ENCODE measurements around the gene HHIPL1. TPM values are rescaled to one million over a fixed set of nuclear protein-coding genes. Genes with fewer than 3 reads are reported as not detected.

The HHIPL1 gene
- total RNA-seq, 6 donors from 2014 or later: 0.61 to 2.2 (median 1.3) TPM

GRCh38 chr14:99713972-99714371 lies 69.0 kb downstream of the HHIPL1 start:
- DNase-seq (no peak), ATAC-seq (ENCODE audit: low FRiP score in 2 of 2) (no peak)
- no peak overlapping the region for H3K4me3 ChIP-seq
- no peaks in the 10 kb centered on the region for H3K4me1 ChIP-seq
- no peaks in the 10 kb centered on the region for H3K9me3 ChIP-seq
- H3K27ac ChIP-seq: no peak overlapping the region
- H3K36me3 ChIP-seq: no peaks in the 10 kb centered on the region
- WGBS, 2 donors: 88 to 92% methylated on average over 3 of the region's 3 CpGs
- TF ChIP-seq EP300 (IDR thresholded peaks at IDR 0.05): no peak
- TF ChIP-seq POLR2A (IDR thresholded peaks at IDR 0.05): no peak
- no peaks in the 10 kb centered on the region for H3K27me3 ChIP-seq

GRCh38 chr14:99715266-99716000 lies 70.5 kb downstream of the HHIPL1 start:
- TF ChIP-seq EP300 (IDR thresholded peaks at IDR 0.05): no peak
- TF ChIP-seq POLR2A (IDR thresholded peaks at IDR 0.05): no peak
- TF ChIP-seq POLR2AphosphoS5 (IDR thresholded peaks at IDR 0.05): no peak
- no peak for TF ChIP-seq CTCF (IDR thresholded peaks at IDR 0.05)
- Histone ChIP-seq H3K36me3 (no peaks in the 10 kb centered on the region), H3K9me3 (no peaks in the 10 kb centered on the region), H3K4me3 (no peak overlapping the region), H3K4me1 (no peaks in the 10 kb centered on the region), H3K27me3 (no peaks in the 10 kb centered on the region), H3K27ac (no peak overlapping the region)
- no peak for ATAC-seq (ENCODE audit: low FRiP score in 2 of 2)
- WGBS, 2 donors: 69 to 84% methylated on average over 19 to 24 of the region's 24 CpGs
- no peak for DNase-seq

GRCh38 chr14:99716091-99716849 lies 71.3 kb downstream of the HHIPL1 start:
- WGBS, 2 donors: 64 to 82% methylated on average over 7 to 9 of the region's 10 CpGs
- no peaks in the 10 kb centered on the region for H3K4me1 ChIP-seq
- no peaks in the 10 kb centered on the region for H3K9me3 ChIP-seq
- no peak for DNase-seq
- H3K27ac ChIP-seq: no peak overlapping the region
- no peak overlapping the region for H3K4me3 ChIP-seq
- no peaks in the 10 kb centered on the region for H3K27me3 ChIP-seq
- no peaks in the 10 kb centered on the region for H3K36me3 ChIP-seq
- ATAC-seq (ENCODE audit: low FRiP score in 2 of 2): no peak
- TF ChIP-seq CTCF (IDR thresholded peaks at IDR 0.05) (no peak), POLR2AphosphoS5 (IDR thresholded peaks at IDR 0.05) (no peak), POLR2A (IDR thresholded peaks at IDR 0.05) (no peak), EP300 (IDR thresholded peaks at IDR 0.05) (no peak)

- no peaks in the 10 kb centered on the region for H3K27me3 ChIP-seq
- no peaks in the 10 kb centered on the region for H3K36me3 ChIP-seq
- H3K27ac ChIP-seq: no peak overlapping the region
- H3K4me3 ChIP-seq: no peak overlapping the region
- no peaks in the 10 kb centered on the region for H3K9me3 ChIP-seq
- no peak for ATAC-seq (ENCODE audit: low FRiP score in 2 of 2)
- TF ChIP-seq CTCF (IDR thresholded peaks at IDR 0.05) (no peak), POLR2AphosphoS5 (IDR thresholded peaks at IDR 0.05) (no peak), EP300 (IDR thresholded peaks at IDR 0.05) (no peak), POLR2A (IDR thresholded peaks at IDR 0.05) (no peak)
- no peaks in the 10 kb centered on the region for H3K4me1 ChIP-seq
- DNase-seq: no peak
- WGBS, 2 donors: 87 to 95% methylated on average over 11 to 14 of the region's 14 CpGs
Measured at GRCh38 chr14:99716850-99717681, 72.1 kb downstream of the HHIPL1 start.

GRCh38 chr14:99717682-99718013 lies 72.7 kb downstream of the HHIPL1 start:
- DNase-seq (no peak), ATAC-seq (ENCODE audit: low FRiP score in 2 of 2) (no peak)
- Histone ChIP-seq H3K4me3 (no peak overlapping the region), H3K27me3 (no peaks in the 10 kb centered on the region), H3K9me3 (no peaks in the 10 kb centered on the region), H3K4me1 (no peaks in the 10 kb centered on the region), H3K27ac (no peak overlapping the region), H3K36me3 (no peaks in the 10 kb centered on the region)
- 85 to 91% methylated on average over 5 of the region's 5 CpGs for WGBS, 2 donors
- TF ChIP-seq EP300 (IDR thresholded peaks at IDR 0.05) (no peak), POLR2A (IDR thresholded peaks at IDR 0.05) (no peak), CTCF (IDR thresholded peaks at IDR 0.05) (no peak), POLR2AphosphoS5 (IDR thresholded peaks at IDR 0.05) (no peak)
